ENCODE results near the gene MYRIP.

MYRIP gene

DNA sequence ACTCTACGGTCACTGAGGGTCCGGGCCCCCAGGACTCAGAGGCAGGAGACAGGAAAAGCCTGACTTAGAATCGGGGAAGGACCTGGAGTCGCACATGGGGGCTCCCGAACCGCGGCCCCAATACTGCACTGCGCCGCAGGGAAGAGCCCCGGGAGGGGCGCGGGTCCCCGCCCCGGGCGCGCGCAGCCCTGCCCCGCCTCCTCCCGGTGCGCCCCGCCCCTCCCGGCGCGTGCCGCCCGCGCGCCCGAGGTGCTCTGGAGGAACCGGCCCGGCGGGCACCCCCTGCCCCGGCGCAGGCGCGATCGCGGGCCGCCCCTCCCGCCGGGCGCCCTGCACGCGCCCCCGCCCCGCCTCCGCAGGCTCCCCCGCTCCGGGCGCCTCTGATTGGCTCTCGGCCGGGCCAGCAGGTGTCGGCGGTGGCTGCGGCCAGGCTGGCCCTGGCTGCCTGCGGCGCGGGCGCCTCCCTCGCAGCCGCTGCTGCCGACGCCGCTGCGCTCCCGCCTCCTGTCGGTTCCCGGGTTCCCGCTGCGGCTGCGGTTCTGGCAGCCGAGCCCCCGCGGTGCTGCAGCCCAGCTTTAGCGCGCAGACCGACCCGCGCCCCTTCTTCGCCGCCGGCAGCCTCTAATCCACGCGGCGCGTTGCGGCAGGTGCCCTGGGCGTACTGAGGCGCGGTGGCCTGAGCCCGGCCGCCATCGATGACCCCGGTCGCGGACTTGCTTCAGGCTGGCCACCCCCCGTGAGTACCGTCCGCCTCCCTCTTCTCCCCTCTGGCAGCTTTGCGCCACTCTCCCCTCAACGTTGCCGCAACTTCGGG, at the start of gene MYRIP:
Gene MYRIP, plus strand, starts transcription at position 429 of the 814 bp plus-strand sequence. CDS start 91,208 bp downstream, outside the sequence.
- H3K27me3 ChIP-seq, result peaks cover 99% of the 10 kb centered on the region
- peak within 1 kb of the TSS in 1 of 2 experiments; percentile 19 for H3K4me3 ChIP-seq (ENCODE audit: low read depth in 1 of 2, low read length in 1 of 2)
- TF ChIP-seq, protein P1, sequence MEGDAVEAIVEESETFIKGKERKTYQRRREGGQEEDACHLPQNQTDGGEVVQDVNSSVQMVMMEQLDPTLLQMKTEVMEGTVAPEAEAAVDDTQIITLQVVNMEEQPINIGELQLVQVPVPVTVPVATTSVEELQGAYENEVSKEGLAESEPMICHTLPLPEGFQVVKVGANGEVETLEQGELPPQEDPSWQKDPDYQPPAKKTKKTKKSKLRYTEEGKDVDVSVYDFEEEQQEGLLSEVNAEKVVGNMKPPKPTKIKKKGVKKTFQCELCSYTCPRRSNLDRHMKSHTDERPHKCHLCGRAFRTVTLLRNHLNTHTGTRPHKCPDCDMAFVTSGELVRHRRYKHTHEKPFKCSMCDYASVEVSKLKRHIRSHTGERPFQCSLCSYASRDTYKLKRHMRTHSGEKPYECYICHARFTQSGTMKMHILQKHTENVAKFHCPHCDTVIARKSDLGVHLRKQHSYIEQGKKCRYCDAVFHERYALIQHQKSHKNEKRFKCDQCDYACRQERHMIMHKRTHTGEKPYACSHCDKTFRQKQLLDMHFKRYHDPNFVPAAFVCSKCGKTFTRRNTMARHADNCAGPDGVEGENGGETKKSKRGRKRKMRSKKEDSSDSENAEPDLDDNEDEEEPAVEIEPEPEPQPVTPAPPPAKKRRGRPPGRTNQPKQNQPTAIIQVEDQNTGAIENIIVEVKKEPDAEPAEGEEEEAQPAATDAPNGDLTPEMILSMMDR (IDR thresholded peaks at IDR 0.05), result no peak
- H3K4me1 ChIP-seq (ENCODE audit: control insufficient read depth in 1 of 2, insufficient read depth in 1 of 2, low read depth in 1 of 2, low read length in 1 of 2), result peaks cover 7 to 9% of the 10 kb centered on the region in 2 experiments
- H3K9me3 ChIP-seq, result no peaks in the 10 kb centered on the region
- H3K36me3 ChIP-seq, result no peaks in the 10 kb centered on the region
- H3K27ac ChIP-seq, result no peak within 1 kb of the TSS

DNA sequence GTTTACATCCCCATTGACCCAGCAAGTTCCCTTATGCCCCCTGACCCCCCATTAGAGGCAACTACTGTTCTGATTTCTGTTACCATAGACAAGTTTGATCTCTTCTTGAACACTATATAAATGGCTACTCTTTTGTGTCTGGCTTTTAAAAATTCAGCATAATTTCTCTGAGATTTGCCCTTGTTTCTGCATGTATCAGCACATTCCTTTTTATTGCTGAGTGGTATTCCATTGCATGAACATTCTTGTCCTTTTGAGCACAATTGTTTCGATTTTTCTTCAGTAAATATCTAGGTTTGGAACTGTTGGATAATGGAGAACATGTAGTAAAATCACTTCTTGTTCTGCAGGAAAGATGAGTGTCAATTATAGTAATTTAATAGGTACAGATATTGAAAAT, 49.1 kb upstream of the MYRIP start:
- no peaks in the 10 kb centered on the region for H3K27me3 ChIP-seq
- H3K4me3 ChIP-seq (ENCODE audit: low read depth in 1 of 2, low read length in 1 of 2), result no peak overlapping the region
- TF ChIP-seq, protein P1 (IDR thresholded peaks at IDR 0.05), result no peak
- no peak overlapping the region for H3K27ac ChIP-seq
- H3K9me3 ChIP-seq, result no peaks in the 10 kb centered on the region
- H3K4me1 ChIP-seq (ENCODE audit: control insufficient read depth in 1 of 2, insufficient read depth in 1 of 2, low read depth in 1 of 2, low read length in 1 of 2), result no peaks in the 10 kb centered on the region
- no peaks in the 10 kb centered on the region for H3K36me3 ChIP-seq

DNA sequence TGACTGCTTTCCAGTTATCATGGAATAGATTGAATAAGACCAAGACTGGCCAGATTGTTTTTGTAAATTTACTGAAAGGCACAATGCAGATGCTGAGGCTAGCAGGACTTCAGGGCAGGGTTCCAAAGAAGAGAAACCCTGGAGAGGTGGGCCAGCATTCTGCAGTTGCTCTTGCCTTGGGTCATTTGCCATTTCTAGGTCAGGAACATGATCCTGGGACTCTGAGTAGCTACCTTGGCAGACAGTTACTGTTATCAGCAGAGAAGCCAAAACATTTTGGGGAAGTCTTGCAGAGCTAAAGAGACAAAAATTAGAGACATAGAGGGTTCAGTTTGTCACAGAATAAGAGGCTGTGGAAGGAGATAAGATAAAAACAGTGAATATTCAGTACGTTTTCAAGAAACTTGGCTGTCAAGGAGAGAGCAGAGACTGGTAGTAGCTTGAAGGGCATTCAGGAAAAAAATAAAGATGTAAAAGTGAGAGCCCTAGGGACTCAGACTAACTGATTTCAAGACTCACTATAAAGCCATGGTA, 46.8 kb upstream of the MYRIP start:
- no peaks in the 10 kb centered on the region for H3K4me1 ChIP-seq (ENCODE audit: control insufficient read depth in 1 of 2, insufficient read depth in 1 of 2, low read depth in 1 of 2, low read length in 1 of 2)
- no peaks in the 10 kb centered on the region for H3K9me3 ChIP-seq
- H3K36me3 ChIP-seq, result no peaks in the 10 kb centered on the region
- H3K27ac ChIP-seq, result no peak overlapping the region
- H3K4me3 ChIP-seq (ENCODE audit: low read depth in 1 of 2, low read length in 1 of 2), result no peak overlapping the region
- no peaks in the 10 kb centered on the region for H3K27me3 ChIP-seq
- TF ChIP-seq, protein P1 (IDR thresholded peaks at IDR 0.05), result no peak

DNA sequence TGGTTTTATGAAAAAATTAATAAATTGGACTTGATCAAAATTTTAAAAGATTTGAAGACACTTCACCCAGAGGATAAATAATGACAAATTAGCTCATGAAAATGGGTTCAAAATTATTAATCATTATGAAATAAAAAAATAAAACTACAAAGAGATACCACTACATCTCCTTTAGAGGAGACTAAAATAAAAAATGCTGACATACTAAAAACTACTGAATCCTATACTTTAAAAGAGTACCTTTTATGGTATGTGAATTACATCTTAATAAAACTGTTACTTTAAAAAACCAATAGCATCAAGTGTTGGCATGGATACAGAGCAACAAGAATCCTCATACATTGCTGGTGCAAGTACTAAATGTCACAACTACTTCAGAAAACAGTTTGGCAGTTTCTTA, 46.0 kb upstream of the MYRIP start:
- Histone ChIP-seq H3K4me1 (ENCODE audit: control insufficient read depth in 1 of 2, insufficient read depth in 1 of 2, low read depth in 1 of 2, low read length in 1 of 2) (no peaks in the 10 kb centered on the region), H3K4me3 (ENCODE audit: low read depth in 1 of 2, low read length in 1 of 2) (no peak overlapping the region), H3K9me3 (no peaks in the 10 kb centered on the region), H3K27ac (no peak overlapping the region), H3K36me3 (no peaks in the 10 kb centered on the region), H3K27me3 (no peaks in the 10 kb centered on the region)
- TF ChIP-seq, protein P1 (IDR thresholded peaks at IDR 0.05), result no peak

DNA sequence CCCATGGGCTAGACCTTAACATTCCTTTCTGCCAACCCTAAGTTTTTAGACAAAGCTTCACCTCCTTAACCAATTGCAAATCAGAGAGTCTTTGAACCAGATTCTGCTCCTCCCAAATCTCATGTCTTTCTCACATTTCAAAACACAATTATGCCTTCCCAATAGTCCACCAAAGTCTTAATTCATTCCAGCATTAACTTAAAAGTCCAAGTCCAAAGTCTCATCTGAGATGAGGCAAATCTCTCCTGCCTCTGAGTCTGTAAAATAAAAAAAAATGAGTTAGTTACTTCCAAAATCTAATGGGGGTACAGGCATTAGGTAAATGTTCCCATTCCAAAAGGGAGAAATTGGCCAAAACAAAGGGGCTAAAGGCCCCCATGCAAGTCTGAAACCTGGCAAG, 43.8 kb upstream of the MYRIP start:
- TF ChIP-seq, protein P1 (IDR thresholded peaks at IDR 0.05), result no peak
- Histone ChIP-seq H3K27me3 (no peaks in the 10 kb centered on the region), H3K36me3 (no peaks in the 10 kb centered on the region), H3K4me1 (ENCODE audit: control insufficient read depth in 1 of 2, insufficient read depth in 1 of 2, low read depth in 1 of 2, low read length in 1 of 2) (no peaks in the 10 kb centered on the region), H3K4me3 (ENCODE audit: low read depth in 1 of 2, low read length in 1 of 2) (no peak overlapping the region), H3K9me3 (no peaks in the 10 kb centered on the region), H3K27ac (no peak overlapping the region)
